K562 (cell line): Measurements from ENCODE around the gene TREM1. TPM values are rescaled to one million over a fixed set of nuclear protein-coding genes. Genes with fewer than 3 reads are reported as not detected.
A peak's percentile ranks its signal among the peaks of the same experiment; 100 is the strongest.

Source experiments
- AFF4 ChIP-seq: sonication (generic); formaldehyde crosslinking; IDR thresholded peaks from 2 replicates; pipeline ENCODE4 v1.8.0; 2023; ENCODE audit warnings: mild to moderate bottlenecking, missing genetic modification reagents
- CREBBP ChIP-seq: IDR thresholded peaks from one replicate; pipeline ENCODE4 v1.6.1; 2012; ENCODE audit warnings: low read depth, mild to moderate bottlenecking, control low read depth, inconsistent platforms, low read length
- MAFK ChIP-seq: IDR thresholded peaks from 2 replicates; pipeline ENCODE4 v1.6.1; 2011; ENCODE audit warnings: low read length, improper control_type of control experiment
- MBD1 ChIP-seq: fragments of 250-450 bp; sonication (Bioruptor Pico); IDR thresholded peaks from 2 replicates; pipeline ENCODE4 v1.8.0; 2022; ENCODE audit warnings: inconsistent platforms
- TGIF2 ChIP-seq: sonication (generic); formaldehyde crosslinking; IDR thresholded peaks from 2 replicates; pipeline ENCODE4 v1.8.1; 2022; ENCODE audit warnings: mild to moderate bottlenecking, missing genetic modification reagents, moderate library complexity
- UBTF ChIP-seq, 2 experiments: IDR thresholded peaks; 2 replicates each; pipeline ENCODE4 v1.6.1; 2012; ENCODE audit warnings: improper control_type of control experiment in 2 of 2, low read depth in 2 of 2, low read length in 2 of 2, borderline replicate concordance in 1 of 2
- polyA plus RNA-seq, 8 experiments: library from polyadenylated mRNA; depleted of rRNA in 4 of 8; stranded (reverse) in 5 of 8; unstranded in 3 of 8; fragments of >200 nt; fragmentation: Nextera tagmentation in 2 of 8; fragmentation: Illumina TruSeq in 1 of 8; extraction: Ambion mirVana in 2 of 8; extraction: Trizol in 1 of 8; gene quantifications; 2 replicates each; pipeline versions ENCODE4 v1.2.1 to v1.2.3, GENCODE V29; 2011 to 2014; ENCODE audit warnings: inconsistent platforms in 1 of 8, missing spikeins in 1 of 8
- total RNA-seq, 7 experiments: library from RNA; depleted of rRNA in 6 of 7; stranded (reverse); fragments of >200 nt in 6 of 7; fragmentation: Illumina TruSeq in 2 of 7; extraction: Trizol in 2 of 7; gene quantifications; 2 replicates each; pipeline versions ENCODE4 v1.2.1 to v1.2.3, GENCODE V29; 2011 to 2021; ENCODE audit warnings: low replicate concordance in 1 of 7
- TF ChIP-seq, protein P1 (sequence below), 2 experiments: fragments of 450-650 bp in 1 of 2; sonication (generic) in 1 of 2; formaldehyde crosslinking in 1 of 2; IDR thresholded peaks; 2 replicates each; pipeline versions ENCODE4 v1.7.1 to v1.9.0; 2016 to 2022; ENCODE audit warnings: inconsistent platforms in 1 of 2, mild to moderate bottlenecking in 1 of 2, missing genetic modification reagents in 1 of 2

The TREM1 gene
- total and polyA plus RNA-seq, 9 of the 15 experiments (the other 6 are each of a cell fraction or from before 2014, with no cell fraction given) = not detected

DNA sequence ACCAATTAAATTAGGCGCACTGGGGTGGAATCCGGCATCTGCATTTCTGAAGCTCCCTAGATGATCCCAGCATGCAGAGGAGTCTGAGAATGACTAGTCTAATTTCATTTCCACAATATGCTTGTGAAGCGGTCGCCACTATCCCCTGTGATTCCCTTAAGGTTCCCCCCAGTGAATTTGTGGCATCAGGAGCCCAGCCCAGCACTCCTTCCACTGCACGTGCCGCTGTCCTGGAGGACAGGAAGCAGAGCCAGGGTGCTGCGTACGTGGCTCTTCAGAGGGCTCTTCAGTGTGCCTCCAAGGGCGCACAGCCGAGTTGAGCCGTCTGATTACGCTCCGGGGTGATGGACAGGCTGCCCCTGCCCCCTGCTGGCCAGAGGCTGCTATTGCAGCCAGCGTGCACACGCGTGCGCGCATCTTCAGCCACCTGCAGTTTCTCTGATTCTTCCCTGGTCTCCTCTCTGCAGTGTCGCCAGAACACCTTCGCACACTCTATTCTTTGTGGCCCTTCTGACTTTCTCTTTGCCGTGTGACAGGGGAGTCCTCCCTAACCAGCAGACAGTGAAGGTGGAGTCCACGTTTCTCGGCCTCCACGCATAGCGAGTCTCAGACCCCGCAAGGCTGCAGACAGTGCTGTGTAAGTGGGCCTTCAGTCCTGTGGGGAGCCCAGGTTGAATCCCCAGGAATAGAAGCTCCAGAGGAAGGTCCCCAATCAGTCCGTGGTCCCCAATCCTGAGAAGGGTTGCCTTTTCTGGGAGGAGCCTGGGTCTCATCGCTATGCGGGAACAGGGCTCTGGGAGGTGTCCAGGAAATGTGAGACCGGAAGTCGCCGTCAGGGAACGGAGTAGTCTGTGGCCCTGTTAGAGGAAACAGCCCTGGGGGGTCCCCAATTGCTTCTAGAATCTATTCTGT, 32.4 kb upstream of the TREM1 start (continued):
- TF ChIP-seq, protein P1, sequence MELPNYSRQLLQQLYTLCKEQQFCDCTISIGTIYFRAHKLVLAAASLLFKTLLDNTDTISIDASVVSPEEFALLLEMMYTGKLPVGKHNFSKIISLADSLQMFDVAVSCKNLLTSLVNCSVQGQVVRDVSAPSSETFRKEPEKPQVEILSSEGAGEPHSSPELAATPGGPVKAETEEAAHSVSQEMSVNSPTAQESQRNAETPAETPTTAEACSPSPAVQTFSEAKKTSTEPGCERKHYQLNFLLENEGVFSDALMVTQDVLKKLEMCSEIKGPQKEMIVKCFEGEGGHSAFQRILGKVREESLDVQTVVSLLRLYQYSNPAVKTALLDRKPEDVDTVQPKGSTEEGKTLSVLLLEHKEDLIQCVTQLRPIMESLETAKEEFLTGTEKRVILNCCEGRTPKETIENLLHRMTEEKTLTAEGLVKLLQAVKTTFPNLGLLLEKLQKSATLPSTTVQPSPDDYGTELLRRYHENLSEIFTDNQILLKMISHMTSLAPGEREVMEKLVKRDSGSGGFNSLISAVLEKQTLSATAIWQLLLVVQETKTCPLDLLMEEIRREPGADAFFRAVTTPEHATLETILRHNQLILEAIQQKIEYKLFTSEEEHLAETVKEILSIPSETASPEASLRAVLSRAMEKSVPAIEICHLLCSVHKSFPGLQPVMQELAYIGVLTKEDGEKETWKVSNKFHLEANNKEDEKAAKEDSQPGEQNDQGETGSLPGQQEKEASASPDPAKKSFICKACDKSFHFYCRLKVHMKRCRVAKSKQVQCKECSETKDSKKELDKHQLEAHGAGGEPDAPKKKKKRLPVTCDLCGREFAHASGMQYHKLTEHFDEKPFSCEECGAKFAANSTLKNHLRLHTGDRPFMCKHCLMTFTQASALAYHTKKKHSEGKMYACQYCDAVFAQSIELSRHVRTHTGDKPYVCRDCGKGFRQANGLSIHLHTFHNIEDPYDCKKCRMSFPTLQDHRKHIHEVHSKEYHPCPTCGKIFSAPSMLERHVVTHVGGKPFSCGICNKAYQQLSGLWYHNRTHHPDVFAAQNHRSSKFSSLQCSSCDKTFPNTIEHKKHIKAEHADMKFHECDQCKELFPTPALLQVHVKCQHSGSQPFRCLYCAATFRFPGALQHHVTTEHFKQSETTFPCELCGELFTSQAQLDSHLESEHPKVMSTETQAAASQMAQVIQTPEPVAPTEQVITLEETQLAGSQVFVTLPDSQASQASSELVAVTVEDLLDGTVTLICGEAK (IDR thresholded peaks at IDR 0.05) = peak; percentile 58; the same call in 1 of the 2 replicates
- TF ChIP-seq, protein P1 (CRISPR knock-in tag; IDR thresholded peaks at IDR 0.05) = no peak
- TF ChIP-seq MBD1 (CRISPR knock-in tag) (no peak), MAFK (peak; percentile 10; the same call in 1 of the 2 replicates), AFF4 (CRISPR knock-in tag) (no peak), CREBBP (no peak), TGIF2 (CRISPR knock-in tag) (no peak), UBTF (IDR thresholded peaks at IDR 0.05; ENCODE audit: borderline replicate concordance in 1 of 2, low read depth in 2 of 2, low read length in 2 of 2) (no peak)
